HG03280 (cell line): Measurements from ENCODE around the gene OR5A2.
"Not testable (repeated sequence)": the region's sequence is repeated elsewhere in the genome, so short reads cannot be mapped to it uniquely, and the experiment has no call there.

Source experiments
- ATAC-seq: cut with Tn5 transposase; IDR thresholded peaks from one replicate; pipeline ENCODE4 v1.9.1; 2021; ENCODE audit warnings: mild to moderate bottlenecking, moderate library complexity; ENCODE audit not compliant: unreplicated experiment

OR5A2 gene, protein sequence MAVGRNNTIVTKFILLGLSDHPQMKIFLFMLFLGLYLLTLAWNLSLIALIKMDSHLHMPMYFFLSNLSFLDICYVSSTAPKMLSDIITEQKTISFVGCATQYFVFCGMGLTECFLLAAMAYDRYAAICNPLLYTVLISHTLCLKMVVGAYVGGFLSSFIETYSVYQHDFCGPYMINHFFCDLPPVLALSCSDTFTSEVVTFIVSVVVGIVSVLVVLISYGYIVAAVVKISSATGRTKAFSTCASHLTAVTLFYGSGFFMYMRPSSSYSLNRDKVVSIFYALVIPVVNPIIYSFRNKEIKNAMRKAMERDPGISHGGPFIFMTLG

DNA sequence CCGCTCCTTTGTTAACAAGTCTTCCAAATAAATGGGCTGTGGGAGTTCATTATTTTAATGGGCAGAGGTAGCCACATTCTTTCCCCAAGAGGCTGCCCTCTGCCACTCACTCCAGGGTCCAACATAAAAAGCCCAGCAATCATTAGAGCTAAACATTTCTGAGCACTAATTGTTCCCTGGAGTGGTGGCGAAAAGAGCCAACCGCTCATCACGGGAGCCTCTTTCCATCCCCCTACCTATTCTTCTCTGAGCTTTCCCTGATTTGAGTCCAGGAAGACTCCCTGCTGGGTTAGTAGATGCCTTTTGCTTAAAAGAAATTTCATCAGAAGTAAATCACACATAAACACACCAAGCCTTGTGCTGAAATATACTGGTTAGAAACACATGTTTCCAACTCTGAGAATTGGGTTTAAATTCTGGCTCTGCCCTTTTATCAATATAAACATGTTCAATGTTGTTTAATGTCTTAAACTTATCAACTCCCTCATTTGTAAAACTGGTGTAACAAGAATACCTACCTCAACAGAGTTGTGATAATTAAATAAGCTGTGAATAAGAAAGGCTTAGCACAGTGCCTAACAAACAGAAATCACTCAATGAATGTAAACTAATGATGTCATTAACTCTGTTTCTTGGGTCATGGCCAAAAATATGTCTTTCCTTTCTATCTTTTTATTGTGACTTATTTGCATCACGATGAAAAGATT lies at the start of gene OR5A2:
OR5A2 (minus strand) TSS at position 53 of the 707 bp plus-strand sequence. CDS start 3,460 bp downstream, outside the sequence.
- ATAC-seq, result no peak

DNA sequence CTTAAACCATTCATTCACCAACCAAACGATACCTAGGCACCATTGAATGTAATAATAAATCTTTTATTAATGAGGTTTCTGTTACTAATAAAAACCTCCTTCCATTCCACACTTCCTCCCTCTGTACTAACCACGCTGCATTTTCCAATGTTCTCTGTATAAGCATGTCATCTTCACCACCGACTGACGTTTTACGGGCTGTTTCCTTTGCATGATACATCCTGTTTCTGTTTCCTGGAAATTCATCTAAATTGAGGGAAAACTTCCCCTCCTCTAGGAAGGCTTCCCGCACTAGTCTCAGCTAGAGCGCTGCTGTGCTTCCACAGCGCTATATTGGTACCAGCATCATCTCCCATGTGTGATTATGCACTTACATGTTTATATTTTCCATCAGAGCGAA lies 49.0 kb upstream of the OR5A2 start:
- no peak for ATAC-seq

DNA sequence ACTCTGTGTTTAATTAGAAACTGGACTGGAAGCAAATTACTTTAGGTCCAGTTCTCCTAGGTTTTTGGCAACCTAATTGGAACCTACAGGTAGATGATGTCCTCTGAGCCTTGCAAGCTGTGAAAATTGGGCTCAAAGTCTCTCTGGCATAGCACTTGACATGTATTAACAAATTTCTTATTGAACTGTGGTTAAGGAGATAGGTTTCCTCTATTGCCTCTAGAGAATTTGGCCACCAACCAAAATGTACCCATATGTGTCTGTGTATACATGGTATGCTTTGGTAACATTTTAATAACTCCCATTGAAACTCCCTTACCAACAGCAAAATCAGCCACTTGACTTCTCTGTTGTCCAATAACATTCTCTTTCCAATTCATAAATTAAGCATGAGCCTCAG lies 46.8 kb upstream of the OR5A2 start, which contains the start of gene OR4D10:
OR4D10 (plus strand) TSS at position 301 of the 400 bp plus-strand sequence. CDS start 4,115 bp downstream, outside the sequence.
- no peak for ATAC-seq

DNA sequence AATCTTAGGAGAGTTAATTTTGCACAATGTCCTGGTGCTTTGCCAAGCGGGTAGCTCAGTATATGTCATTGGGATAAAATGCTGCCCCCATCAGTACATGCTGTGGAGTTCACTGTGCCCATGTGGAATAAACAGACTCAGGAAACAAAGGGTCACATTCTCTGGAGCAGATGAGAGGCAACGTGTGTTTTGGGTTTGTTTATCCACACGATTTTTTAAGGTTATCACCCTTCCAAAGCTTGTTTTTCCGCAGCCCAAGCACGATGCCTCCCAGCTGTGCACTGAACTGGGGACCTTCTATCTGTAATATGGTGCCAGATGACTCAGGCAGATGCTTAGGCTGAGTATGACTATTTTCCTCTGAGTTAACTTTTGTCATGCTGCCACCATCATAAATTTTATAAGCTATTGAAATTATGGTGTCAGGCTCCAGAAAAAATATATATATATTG lies 37.0 kb upstream of the OR5A2 start:
- ATAC-seq, result no peak

DNA sequence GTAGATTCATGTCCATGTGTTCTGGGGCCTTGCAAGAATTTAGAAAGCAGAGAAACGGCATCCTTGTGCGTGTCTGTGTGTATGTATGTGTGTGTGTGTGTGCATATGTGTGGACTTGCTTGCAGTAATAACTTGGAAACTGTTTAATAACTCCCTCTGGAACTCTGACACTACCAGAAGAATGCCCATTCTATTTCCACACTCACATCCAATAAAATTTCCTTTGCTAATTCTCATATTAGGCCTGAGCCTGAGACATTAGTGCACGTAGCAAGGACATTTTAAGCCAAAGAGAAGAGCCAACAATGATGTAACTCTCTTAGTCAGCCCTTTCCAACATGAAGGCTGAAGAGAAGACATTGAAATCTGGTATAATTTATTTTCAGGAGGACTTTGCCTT lies 33.7 kb upstream of the OR5A2 start:
- ATAC-seq, result no peak

DNA sequence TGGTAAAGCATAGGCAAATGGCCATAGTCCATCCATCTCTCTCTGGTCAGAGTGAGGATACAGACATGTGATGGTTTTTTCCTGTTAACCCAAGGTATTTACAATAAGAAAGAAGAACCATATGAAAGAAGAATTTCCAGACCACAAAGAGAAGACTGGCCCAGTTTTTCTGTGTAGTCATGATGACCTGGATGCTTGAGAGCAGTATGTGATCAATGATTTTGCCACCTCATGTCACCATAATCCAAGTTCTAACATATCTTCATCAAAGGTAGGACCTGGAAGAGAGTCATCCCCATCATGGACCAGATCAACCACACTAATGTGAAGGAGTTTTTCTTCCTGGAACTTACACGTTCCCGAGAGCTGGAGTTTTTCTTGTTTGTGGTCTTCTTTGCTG lies 30.4 kb upstream of the OR5A2 start, which contains the start of gene OR4D6:
OR4D6 (plus strand) TSS at position 301 of the 400 bp plus-strand sequence; CDS start at position 301, 0 bp downstream.
- no peak for ATAC-seq

DNA sequence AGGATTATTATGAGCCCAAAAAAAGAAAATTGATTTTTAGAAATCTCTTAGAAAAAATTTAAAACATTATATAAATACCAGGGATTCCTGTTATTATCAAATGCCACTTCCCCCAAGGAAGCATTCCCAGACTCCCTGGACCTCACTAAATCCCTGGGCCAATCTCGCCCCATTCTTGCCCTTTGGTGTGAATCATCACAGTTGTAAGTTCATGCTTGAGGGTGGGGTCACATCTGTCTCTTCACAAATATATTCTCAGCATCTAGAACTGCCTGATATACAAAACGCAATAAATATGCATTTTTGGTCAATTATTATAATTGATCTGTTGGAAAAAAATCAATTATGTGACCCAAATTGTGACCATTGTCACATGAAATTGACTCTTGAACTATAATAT lies 22.3 kb upstream of the OR5A2 start:
- ATAC-seq, result no peak

DNA sequence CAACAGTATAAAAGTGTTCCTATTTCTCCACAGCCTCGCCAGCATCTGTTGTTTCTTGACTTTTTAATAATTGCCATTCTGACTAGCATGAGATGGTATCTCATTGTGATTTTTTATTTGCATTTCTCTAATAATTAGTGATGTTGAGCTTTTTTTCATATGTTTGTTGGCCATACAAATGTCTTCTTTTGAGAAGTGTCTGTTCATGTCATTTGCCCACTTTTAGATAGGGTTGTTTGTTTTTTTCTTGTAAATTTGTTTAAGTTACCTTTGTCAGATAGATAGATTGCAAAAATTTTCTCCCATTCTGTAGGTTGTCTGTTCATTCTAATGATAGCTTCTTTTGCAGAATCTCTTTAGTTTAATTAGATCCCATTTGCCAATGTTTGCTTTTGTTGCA lies 19.4 kb upstream of the OR5A2 start:
- ATAC-seq, result not testable (repeated sequence)

DNA sequence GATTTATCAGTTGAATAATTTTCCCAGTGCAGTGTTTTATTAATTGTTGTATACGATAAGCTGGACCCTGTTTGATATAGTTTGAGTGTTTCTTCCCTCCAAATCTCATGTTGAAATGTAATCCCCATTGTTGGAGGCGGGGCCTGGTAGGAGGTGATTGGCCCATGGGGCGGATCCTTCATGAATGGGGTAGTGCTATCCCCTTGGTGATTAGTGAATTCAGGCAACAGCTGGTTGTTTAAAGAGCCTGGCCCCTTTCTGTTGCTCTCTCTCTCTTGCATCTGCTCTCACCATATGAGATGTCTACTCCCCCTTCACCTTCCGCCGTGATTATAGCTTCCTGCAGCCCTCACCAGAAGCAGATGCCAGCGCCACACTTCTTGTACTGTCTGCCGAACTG lies 11.6 kb upstream of the OR5A2 start:
- no peak for ATAC-seq

DNA sequence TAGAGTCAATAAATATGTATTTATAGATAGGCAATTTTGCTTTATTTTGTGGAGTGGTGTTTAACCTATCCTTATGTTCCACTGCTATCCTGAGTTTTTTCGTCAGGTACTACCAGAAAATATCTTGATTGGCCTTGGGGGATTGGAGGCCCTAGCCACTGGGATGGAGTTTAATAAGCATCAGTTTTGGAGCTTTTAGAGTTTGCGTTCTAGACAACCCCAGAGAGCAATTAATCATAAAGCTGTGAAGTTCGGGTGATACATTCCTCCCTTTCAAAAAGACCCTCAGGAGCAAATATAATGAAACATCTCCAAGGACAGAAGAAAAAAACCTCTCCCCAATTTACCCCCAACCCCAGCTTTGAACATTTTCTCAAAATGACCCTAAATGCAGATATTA lies 10.0 kb upstream of the OR5A2 start, which contains the start of gene OR5A1:
OR5A1 (plus strand) TSS at position 301 of the 400 bp plus-strand sequence. CDS start 6,700 bp downstream, outside the sequence.
- ATAC-seq, result no peak

DNA sequence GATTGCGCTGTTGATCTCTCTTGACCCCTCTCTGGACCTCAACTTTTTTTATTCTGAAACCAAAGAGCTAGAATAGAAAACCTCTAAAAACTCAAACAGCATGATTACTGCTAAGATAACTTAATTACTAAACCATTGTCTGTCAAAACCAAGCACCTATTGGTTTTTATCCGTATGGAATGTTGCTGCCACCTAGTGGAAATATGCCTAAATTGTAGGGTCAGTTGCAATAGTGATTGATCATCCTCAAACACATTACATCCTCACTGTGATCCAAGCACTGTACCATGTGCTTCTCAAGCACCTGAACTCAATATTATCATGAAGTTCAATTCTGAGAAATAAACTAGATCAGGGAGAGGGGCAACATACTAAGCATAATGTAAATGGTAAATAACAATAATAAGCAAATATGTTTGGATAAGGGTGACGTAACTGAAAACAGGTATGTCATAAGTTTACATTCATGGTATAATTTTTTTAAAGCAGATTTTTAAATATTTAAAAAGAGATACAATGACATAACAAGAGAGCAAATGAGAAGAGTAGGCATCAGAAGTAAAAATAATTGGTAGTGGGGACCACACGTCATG lies 3.8 kb upstream of the OR5A2 start:
- peak; percentile 83 for ATAC-seq

DNA sequence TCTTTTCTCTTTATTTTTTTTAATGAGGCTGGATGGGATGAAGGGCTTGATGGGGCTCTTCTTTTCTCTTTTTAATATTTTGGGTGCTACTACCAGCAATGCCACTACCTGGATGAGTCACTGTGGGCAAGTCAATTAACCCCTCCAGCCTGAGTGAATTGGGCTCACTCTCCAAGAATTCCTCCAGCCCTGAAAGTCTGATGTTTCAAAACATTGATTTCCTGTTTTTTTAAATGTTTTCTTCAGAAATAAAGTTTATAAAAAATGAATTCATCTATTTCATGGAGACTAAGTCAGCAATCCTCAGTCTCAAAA lies 812 bp upstream of the OR5A2 start:
- no peak for ATAC-seq

DNA sequence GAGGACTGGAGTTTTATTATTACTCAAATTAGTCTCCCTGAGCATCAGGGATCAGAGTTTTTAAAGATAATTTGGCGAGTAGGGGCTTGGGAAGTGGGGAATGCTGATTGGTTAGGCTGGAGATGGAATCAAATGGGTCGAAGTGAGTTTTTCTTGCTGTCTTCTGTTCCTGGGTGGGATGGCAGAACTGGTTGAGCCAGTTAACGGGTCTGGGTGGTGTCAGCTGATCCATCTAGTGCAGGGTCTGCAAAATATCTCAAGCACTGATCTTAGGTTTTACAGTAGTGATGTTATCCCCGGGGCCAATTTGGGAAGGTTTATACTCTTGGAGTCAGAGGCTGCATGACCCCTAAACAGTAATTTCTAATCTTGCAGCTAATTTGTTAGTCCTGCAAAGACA lies 1.1 kb downstream of the OR5A2 start:
- no peak for ATAC-seq

DNA sequence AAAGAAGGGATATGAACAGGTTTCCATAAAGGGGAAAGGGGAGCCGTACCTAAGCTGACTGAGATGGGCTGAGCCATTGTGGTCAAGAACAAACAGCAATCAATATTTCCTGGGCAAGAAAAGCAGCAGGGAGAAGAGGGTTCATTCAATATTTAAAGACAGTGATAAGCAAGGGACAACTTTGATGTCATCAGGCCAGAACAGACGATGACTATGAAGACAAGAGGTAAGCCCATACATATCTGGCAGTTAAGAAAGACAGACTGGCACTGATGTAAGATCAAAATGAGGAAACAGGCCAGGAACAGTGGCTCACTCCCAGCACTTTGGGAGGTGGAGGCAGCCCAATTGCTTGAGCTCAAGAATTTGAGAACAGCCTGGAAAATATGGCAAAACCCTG lies 2.4 kb downstream of the OR5A2 start:
- no peak for ATAC-seq

DNA sequence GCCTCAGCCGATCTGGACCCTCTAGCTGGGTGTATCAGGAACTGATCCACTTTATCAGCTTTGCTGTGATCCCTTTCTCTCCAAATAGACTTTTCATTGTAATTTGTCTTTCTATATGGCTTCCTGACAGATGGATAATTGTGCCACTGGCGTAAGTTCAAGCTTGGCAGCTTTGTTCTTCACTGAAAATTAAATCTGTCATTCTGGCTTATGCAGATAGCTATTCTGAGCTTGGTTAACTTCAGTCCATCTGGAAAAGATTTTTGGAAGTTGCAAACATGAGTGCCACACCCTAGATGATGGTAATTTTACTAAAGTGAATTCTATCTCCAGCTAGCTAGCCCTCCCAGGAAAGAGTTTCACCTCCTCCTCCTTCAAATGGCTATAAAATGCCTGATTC lies 8.1 kb downstream of the OR5A2 start:
- ATAC-seq, result no peak

DNA sequence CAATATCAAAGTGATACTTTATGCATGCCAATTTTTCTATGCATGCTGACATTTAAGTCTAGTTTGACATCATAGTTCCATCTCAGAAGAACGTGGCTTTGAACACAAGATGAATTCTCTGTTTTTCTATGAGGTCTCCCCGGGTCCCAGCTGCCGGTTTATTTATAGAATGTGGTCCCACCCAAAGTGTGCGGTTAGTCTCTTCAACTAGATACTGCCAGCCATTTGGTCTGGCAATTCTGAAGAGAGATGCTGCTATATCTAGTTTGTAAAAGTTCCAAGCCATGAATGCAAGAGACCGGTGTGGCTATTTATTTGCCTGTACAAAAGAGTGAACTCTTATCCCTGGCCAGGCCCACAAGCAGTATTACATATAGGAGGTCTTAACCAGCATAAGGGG lies 9.2 kb downstream of the OR5A2 start:
- no peak for ATAC-seq

DNA sequence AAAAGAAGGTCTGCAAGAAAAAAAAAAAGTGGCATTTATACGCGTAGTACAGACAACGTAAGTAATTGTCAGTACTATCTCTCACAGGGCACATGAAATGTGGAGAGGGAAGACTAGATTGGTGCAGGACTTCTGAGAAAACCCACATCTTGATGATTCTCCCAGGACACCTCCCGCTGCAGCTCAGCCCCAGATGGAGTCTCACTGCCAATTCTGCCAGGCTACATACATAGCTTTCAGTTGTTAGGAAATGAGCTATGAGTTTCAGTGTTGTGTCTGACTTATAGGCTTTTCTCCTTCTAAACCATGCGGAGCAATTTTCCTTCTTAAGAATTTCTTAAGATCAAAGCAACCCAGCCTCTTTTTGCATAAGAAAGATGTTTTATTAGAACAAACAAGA lies 9.6 kb downstream of the OR5A2 start:
- ATAC-seq, result no peak

DNA sequence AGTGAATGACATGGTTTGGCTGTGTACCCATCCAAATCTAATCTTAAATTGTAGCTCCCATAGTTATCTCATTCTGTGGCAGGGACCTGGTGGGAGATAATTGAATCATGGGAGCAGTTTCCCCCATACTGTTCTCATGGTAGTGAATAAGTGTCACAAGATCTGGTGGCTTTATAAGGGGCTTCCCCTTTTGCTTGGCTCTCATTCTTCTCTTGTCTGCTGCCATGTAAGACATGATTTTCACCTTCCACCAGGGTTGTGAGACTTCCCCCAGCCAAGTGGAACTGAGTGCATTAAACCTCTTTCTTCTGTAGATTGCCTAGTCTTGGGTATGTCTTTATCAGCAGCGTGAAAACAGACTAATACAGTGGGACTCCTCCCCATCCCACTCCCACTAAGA lies 11.1 kb downstream of the OR5A2 start:
- ATAC-seq, result no peak

DNA sequence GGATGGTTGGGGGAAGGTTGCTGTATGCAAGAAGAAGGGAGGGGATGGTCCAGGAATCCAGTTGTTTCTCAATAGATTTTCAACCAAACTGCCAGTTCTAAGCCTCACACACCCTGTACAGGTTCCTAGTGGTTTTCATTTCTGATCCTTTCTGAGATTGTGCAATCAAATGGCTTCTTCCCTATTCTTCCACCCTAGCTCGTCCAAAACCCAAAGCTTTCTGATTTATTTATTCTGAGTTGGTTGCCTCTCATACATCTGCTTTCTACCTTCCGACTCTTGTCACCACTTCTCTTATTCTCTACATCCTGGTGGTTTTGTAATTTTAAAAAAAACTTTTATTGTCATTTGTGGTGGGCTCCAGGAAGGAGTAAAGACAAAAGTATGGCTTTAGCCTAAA lies 12.6 kb downstream of the OR5A2 start:
- ATAC-seq, result no peak

DNA sequence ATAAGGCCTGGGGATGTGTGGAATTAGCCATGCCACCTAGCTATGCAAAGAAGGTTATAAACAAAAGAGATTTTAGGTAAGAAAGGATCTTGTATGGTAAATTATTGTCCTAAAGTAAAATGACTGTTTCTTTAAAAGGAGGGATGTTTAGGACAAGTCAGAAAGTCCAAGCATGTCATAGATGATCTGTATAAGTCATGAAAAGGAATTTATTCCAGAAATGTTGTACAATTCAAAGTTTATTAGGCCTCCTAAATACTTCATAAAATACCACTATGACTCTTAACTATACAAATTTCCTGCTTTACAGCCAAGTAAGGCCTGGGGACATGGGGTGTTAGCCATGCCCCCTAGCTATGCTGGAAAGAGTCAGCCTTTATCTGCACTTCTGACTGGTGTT lies 22.7 kb downstream of the OR5A2 start:
- ATAC-seq, result no peak

DNA sequence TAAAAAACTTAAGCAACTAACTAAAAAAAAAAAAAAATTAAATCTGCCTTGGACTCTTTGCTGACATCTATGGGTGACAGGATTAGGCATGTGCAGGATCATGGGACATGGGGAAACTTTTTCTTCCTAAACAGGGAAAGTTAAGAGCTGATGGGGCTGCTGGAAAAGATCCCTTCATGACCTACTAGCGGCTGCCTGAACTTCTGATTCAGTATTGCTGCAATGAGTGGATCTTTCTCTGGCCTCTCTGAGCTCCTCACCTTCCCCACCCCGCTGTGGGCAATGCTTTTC lies 25.0 kb downstream of the OR5A2 start:
- no peak for ATAC-seq
